ENCODE data around the gene VSIG4.

- TF ChIP-seq POLR2A (IDR thresholded peaks at IDR 0.05), result no peak
- no peak for TF ChIP-seq CTCF (IDR thresholded peaks at IDR 0.05)
- TF ChIP-seq POLR2AphosphoS5 (IDR thresholded peaks at IDR 0.05), result no peak
Measured at GRCh38 chrX:66016905-66017658, 22.8 kb downstream of the VSIG4 start.

Data from gastroesophageal sphincter (tissue), 3 donors.